Measurements from ENCODE around the gene RPLP2.

The RPLP2 gene

DNA sequence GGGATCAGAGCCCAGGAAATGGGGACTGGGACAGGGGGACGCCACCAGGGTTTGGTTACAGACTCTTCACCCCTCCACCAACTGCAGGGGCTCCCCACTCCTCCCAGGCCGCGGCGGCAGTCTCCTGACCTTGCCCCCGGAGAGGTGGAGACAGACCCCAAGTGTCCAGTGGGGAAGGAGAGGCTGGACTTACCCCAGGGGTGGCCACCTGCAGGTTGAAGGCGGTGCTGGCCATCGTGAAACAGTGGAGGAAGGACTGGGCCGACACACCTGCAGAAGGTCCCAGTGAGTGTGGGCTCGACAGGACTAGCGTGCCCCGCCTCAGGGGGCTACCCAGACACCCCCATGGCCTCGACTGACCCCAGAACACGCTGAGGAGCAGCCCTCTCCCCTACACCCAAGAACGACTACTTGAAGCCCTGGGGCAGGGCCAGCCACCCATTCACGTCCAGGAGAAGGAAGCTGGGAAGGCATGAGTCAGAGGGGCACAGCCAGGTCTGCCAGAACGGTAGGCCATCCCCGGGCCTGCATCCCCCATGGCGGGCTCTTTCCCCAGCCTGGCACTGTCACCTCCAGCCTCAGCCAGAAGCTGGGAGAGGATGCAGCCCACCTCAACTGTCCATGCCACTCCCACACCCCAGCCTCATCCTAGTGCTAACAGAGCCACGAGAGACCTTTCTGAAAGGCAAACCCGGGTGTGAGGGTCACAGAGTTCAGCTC, 34.7 kb upstream of the RPLP2 start:
- no peak for DNase-seq

DNA sequence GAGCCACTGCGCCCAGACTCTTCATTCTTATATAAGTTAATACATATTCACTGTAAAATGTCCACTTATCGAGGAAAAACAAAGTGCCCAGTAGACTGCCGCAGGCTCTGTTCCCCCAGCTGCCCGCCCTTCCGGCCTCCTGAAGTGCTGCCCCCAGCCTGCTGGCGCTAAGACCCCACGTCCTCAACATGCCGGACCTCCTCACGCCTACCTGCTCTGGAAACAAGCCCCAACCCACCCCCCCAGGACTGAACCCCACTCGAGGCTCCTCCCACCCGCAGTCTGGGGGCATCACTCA, 33.6 kb upstream of the RPLP2 start:
- no peak for DNase-seq

DNA sequence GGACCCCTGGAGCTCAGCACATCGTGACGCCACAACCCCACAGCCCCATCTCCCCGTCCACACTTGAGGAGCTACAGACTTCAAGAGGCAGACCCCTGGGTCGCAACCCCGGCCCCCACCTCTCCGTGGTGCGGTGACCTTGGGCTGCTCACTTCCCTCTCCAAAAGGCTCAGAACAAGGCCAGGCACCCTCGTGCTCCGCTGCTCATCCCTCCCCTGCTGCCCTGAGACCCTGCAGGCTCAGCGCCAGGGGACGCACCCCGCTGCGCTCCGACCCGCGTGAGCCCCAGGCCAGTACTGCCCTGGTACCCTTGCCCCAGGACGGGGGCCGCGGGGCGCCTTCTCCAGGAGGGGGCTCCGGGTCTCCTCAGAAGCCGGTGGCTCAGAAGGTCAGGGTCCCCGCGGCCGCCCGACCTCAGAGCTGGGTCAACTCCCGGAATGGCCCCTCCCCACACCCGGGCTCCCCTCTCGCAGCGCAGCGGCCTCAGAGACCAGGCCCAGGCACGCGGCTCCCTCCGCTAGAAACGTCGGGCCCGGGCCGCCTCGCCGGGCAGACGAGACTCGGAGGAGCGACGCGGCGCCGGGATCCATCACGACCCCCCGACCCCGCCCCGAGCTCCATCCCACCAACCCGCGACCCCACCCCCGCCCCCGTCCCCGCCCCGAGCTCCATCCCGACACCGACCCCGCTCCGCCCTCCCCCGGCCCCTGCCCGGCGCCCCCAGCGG, 33.0 kb upstream of the RPLP2 start:
- peak in 1 of 2 donors; percentile 20 for DNase-seq

DNA sequence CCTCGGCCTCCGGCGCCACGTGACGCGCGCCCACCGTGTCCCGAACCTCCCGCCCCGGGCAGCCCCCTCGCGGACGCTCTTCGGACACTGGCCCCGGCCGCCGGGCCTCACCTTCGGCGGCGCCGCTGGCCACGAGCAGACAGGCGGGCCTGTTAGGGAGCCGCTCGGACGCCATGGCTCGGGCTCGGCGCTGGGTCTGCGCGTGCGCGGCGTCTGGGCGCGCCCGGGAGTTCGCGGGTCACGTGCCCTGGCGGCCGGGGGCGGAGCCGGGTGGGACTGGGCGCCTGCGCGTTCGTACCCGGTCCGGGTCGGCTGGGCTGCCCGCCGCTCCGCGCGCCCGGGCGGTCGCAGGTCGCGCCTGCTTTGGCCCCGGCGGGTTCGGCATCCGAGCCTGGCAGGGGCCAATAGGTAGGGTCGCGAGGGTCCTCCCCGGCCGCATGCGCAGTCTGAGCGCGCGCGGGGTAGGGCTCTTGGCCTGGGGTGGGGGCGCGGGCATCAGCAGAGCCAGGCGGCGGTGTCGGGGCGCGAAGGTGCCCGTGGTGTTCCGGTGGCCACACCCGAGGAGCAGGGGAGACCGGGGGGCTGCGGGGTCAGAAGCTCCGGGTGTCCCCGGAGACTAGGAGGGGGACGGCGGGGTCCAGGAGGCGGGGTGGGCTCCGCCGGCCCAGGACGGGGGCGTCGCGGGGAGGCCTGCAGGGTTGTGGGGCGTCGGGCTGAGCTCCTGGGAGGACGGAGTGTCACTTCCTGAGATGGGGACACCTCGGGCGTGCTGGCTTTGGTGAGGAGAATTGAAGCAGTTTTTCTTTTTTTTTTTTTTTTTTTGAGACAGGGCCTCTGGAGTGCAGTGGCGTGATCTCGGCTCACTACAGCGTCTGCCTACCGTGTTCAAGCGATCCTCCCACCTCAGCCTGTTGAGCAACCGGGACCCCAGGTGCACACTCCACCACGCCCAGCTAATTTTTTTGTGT, 32.2 kb upstream of the RPLP2 start, which contains the start of gene GATD1:
Gene GATD1, minus strand, starts transcription at position 200 of the 968 bp plus-strand sequence. Its CDS starts 25 bp downstream, at position 175.
- peak; percentile 91 to 93 for DNase-seq

DNA sequence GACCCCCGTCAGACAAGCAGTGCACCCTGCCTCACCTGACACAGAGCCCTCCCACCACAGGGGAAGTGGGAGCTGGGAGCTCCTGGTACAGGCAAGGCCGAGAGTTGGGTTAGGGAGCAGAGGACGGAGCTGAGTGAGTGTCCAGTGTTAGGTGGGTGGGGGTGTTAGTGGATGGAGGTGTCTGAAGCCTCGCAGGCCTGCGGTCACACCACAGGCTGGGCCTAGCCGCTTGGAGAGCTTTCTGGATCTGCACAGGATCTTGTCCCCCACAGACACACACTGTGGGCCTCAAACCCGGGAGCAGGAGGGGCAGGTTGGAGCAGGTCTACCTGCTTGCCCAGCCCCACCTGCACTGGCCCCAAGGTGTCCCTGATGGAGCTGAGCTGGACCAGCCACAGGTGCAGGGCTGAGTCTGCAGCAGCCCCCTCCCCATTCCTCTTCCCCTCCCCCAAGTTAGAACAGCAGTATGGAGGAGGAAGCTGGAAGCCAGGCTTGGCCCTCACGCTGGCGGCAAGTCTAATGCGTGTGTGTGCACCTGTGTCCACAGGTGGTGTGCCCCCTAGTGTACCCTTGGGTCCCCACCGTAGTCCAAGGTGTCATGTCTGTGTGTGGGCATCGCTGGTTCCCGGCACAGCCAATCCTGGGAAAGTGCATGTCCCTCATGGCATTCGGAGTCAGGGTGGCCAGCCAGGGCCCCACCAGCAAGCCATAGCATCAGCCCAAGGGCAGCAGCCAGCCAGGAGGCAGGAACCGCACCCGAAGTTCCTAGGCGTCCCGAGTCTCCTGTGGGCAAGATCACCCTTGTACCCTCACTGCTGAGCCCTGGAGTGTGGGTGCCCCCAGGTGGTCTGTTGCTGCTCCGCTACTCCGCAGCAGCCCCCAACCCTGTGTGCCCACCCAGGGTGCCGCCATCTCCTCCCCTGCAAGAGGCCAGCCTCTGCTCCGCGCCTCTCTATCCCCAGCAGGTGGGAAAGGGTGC, 30.5 kb upstream of the RPLP2 start:
- no peak for DNase-seq

DNA sequence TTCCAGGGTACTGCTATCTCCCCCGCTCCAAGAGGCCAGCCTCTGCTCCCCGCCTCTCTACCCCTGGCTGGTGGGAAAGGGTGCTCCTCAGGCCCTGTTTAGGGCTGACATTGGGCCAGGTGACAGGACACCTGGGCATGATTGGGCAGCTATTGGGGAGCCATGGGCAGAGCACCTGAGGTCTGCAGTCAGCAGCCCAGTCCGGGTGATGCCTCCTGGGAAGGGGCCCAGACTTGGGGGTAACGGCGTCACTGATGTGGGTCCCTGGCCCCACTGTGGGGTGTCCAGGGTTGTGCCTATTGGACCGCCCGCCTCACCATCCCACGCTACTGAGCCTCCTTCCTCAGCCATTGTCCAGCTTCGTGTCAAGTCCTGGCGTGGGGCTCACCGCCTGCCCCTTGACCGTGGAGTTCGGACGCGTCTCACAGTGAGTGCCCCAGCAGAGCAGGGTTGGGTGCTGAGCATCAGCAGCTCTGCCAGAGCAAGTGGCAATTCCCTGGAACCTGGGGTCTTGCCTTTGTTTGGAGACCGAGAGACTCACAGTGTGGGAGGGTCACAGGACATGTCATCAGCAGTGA, 29.7 kb upstream of the RPLP2 start:
- no peak for DNase-seq

DNA sequence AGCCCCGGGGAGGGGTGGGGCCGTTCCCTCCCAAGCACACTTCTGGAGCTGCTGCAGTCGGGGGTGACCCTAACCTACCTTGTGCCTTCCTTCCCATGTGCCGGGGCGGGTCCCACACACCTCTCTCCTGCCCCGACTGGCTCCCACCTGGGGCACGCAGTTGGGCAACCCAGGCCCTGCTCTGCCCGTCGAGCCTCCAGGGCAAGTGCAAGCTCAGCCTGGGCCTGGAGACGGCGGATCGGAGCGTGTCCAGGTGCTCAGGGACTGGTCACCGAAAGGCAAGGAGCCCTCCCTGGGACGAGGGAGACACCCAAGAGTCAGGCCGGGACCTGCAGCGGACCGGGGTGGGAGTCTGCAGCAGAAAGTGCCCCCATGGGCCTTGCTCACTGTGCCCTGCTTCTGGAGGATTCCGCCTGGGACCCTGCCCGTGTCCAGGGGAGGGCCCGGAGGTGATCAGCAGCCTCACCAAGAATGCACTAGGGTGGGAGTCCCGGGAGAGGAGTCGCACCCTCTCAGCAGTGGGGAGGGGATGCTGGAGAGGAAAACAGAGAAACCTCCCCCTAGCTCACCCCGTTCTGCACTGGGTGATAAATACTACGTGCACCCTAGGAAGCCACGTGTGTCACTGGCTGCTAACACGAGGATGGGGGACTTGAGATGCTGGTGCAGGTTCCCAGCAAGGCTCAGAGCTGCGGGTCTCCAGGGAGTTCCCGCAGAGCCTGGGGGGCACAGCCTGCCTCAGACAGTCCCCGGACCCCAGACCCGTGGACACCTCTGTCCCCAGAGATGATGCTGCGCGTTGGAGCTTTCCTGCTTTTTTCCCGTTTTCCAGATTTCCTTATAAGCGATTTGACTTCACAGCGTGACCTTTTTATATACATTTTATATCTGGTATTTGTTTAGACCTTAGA, 27.2 kb upstream of the RPLP2 start:
- no peak for DNase-seq

DNA sequence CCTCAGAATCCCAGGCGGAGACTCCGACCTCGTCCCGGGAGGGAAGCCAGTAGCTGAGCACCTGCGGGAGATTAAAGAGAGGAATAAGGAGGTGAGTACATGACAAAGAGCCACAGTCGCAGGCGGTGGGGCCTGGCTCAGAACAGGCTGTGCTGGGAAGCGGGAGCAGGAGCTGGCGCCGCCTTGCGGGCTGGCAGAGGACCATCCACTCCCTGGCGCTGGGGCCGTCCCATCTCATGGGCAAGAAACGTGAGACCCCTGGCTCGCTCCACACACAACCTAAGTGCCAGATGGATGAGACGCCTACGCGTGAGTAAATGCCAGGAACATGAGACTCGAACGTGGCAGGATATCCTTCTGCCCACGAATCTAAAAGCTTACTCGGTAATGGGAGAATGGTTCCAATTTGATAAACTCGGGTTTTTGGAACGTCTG, 26.2 kb upstream of the RPLP2 start:
- DNase-seq = no peak

DNA sequence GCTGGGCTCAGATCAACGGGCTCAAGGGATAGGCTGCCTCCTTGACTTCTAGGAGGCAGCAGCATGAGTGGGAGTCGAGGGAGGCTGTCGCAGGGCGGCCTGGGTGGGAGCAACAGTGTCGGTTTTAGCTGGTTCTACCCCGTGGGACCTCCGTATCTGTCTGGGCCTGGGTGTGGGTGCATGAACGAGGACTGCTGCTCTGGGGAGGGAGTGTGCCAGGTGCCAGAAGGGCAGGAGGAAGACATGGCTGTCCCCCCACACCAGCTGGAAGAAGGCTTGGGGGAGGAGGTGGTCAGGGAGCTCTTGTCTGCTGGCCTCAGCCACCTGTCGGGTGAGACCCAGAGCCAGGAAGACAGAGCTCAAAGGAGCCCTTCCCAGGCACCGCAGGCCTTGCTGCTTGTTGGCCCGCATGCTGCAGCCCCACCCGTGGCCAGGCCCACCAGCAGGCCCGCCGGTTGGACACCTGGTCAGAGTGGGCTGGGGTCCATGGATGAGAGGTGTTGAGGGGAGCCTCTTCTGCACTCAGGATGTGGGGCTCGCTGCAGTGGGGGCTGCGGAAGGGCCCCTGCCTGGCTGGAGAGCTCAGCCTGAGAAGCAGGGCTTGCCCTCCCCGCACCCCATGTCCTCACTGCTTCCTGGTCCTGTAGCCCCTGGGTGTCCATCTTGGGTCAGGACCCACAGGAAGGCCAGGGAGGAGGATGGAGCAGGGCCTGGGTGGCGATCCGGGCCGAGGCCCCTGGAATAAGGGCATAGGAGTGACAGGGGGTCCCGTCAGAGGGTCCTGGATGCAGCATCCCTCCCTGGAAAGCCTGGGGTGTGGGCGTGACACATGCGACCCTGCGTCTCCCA, 23.3 kb upstream of the RPLP2 start:
- DNase-seq = no peak

DNA sequence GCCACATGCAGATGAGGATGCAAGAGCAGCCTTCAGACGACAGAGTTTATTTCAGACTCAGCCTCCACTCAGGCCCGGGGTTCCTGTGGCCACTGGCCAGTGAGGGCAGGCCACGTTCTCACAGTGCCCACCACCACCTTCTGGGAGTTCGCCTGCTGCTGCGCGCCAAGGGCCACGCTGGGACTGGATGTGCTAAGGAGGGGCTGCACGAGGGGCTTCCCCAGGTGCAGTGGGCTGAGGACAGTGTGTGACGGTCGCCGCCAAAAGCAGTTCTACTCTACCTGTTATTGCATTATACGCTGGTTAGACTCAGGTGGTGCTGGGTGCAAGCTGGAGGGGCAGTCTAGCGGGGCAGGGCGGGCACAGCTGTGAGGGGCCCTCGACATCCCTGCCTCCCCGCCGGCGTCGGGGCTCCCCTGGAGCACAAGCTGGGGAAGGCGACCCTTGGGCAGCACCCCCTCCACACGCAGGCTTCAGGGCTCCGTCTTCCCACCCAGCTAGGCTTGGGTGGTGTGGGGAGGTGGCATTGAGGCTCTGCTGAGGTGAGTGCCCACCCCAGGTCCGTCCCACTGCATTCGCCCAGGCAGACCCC, 22.6 kb upstream of the RPLP2 start:
- DNase-seq = no peak

DNA sequence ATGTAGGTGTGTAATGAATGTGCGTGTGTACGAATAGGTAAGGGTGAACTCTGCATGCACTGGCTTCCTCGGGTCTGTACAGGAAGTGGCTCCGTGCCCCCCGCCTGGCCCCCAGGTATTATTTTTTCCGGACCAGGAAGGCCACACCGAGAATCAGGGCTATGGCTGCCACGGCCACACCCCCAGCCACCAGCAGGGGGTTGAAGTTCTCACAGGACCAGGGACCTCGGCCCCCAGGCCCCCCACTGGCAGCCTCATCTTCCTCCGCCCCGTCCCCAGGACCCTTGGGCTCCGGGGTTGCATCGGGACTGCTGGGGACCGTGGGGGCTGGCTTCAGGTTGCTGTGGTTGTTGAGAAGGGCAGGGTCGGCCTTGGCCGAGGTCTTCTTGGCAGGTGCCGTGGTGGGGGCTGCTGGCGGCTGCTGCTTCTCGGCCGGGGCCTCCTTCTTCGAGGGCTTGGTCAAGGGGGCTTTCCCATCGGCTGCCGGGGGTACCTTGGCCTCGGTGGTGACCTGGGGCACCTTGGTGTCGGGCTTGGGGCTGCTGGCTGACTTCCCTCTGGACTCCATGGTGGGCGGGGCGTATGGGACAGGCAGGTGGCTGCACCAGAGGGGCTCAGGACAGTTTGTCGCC, 21.6 kb upstream of the RPLP2 start:
- no peak for DNase-seq

DNA sequence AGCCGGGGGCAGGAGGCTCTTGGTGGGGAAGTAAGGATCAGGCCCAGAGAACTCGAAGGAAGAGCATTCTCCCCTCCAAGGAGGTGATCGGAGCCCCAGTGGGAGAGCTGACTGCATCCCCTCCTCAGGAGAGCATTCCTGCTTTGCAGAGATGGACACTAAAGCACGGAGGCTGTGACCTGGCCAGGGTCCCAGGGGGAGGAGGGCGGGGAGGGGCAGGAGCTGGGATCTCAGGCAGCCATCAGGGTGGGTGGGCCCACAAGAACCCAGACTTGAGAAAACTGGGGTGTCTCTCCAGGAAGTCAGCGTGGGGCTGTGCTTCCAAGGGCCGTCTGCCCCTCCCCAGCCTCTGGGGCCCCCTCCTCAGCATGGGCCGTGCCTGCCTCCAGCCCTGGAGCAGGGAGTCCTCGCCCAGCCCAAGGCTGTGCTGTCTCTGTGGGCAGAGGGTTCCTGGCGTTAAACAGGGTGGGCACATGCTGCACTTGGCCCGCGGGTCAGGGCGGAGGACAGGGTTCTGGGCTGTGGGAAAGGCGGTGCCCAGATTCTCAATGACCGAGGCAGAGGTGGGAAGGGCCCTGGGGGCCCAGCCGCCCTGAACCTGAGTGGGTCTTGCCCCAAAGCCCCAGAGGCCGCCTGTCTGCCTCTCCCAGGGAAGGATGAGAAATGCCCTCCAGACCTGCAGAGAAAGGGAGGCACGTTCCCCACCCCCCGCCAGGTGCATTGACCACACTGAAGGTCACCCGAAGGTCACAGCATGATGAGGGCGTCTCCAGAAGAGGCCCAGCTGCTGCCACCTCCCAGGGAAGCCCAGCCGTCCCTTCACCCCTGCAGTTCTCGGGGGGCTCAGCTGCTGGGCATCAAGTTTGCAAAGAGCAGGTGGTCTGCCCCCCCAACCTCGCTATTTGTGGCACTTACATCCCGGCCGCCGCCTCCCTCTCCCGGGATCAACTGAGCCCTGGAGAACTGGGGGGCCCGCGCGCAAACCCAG, 20.5 kb upstream of the RPLP2 start:
- no peak for DNase-seq

DNA sequence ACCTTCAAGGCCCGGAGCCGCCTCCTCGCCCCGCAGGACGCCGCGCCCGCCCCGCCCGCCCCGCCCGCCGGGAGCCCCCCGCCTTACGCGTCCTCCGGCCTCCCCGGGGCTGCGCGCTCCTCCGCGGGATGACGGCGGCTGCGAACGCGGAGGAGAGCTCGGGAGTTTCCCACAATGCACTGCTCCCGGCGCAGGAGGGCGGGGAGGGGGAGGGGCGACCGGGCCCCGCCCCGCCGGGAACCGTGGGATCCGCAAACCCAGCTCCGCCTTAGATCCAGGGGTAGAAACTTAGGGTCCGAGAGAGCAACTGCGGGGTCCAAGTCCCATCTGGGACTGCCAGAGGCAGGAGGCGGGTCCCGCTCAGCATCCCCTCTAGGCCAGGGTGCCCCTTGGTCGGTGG, 19.8 kb upstream of the RPLP2 start, which contains the start of gene CEND1:
Gene CEND1, minus strand, starts transcription at position 148 of the 400 bp plus-strand sequence. CDS start 1,514 bp downstream, outside the sequence.
- peak in 1 of 2 donors; percentile 45 for DNase-seq

DNA sequence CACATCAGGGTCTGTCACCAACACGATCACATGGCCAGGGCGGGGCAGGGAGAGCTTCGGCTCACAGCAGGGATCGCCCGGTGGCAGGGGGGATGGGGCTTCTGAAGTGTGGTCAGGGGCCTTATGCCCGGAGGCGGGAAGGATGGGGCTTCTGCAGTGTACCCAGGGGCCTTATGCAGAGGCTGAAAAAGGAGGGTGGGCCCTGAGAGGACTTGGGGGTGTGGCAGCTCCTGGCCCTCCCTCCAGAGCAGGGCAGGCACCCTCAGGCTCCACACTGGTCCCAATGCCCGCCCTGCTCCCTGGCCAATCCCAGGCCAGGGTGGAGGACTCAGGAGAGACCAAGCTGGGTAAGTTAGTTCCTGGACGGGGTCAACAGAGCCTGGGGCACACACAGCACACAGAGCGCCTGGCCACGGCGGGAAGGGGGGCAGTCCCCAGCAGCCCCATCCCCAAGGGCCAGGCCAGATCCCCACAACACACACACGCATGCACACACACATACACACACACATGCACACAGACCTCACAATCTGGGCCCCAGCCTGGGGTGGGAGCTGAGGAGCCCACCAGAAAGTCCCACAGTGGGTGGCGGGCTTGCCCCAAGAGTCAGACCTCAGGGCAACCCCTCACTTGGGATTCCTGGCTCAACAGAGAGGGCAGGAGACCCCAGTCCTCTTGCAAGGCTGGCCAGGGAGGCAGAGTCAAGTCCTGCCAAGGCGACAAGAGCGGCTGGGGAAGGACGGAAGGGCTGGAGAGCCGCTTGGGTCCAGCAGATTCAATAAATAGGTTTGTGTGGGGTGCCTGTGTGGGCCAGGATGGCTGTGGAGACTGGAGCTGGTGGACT, 18.8 kb upstream of the RPLP2 start:
- no peak for DNase-seq

DNA sequence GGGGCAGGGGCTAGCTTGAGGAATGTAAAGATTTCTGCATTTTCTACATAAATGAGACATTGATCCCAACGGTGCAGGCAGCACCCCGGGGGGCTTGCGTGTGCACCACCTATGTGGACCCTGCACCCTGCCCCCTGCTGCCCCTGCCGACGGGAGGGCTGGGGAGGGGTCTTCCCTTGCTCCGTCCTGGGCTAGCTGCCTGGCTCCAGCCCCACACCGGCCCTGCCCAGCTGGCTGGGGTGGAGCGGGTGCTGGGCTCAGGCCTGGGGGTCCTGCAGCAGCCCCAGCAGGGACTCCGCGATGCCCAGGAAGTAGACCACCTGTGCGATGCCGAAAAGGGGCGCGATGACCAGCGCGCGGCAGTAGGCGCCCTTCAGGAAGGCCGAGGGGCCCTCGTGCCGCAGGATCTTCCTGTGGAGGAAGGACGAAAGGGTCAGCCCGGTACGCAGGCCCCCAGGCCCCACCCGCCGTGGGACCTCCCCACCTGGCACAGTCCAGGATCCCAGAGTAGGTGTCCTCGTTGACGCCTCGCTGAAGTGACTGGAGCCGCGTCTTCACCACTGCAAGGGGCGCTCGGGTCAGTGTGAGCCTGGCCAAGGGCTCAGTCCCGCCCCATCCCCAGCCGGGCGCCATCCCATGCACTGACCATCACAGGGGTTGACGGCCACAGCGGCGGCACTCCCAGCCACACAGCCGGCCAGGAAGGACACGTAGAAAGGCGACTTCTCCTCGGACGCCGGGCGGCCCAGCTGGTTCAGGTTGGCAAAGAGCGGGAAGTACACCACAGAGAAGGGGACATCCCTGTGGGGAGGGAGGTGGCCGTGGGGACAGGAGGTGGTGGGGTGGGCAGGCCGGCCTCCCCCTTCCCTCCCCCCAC, 17.9 kb upstream of the RPLP2 start:
- DNase-seq = no peak

DNA sequence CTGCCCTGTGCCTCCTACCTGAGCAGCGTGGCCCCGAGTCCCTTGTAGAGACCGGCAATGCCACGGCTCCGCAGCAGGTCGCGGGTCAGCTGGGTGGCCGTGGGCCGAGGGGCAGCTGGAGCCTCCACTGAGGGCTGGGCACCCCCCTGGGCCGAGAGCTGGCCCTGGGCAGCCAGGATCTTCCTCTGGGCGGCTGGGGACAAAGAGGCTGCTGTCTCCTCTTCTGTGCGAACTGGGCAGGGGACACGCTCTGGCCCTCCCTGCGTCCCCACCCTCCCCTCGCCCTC, 17.3 kb upstream of the RPLP2 start:
- DNase-seq = no peak

Data from CD4-positive, alpha-beta T cell treated with Interleukin-4 for 1 hour (primary cell).